GM23248 (cell line): ENCODE results near the gene DUSP16. TPM values are rescaled to one million over a fixed set of nuclear protein-coding genes. Genes with fewer than 3 reads are reported as not detected.

Source experiments
- DNase-seq: peaks from one replicate; pipeline ENCODE4 v3.0.0-alpha.2; 2015
- H2AFZ ChIP-seq: fragments of 200-600 bp; sonication (generic); 2 replicates; pipeline ENCODE4 v1.6.1; 2016; ENCODE audit warnings: antibody characterized with exemption
- H3F3A ChIP-seq: fragments of 200-600 bp; sonication (generic); 2 replicates; pipeline ENCODE4 v1.6.1; 2016; ENCODE audit warnings: mild to moderate bottlenecking, antibody characterized with exemption, mixed run types; ENCODE audit not compliant: insufficient read depth
- H3K27ac ChIP-seq: fragments of 200-600 bp; sonication (generic); 2 replicates; pipeline ENCODE4 v1.5.1; 2016; ENCODE audit warnings: mild to moderate bottlenecking
- H3K27me3 ChIP-seq: fragments of 200-600 bp; sonication (generic); replicated peaks from 2 replicates; pipeline ENCODE4 v1.6.1; 2016; ENCODE audit warnings: mild to moderate bottlenecking; ENCODE audit not compliant: insufficient read depth
- H3K36me3 ChIP-seq: fragments of 200-600 bp; sonication (generic); 2 replicates; pipeline ENCODE4 v1.6.1; 2016; ENCODE audit warnings: low read depth, mild to moderate bottlenecking
- H3K4me1 ChIP-seq: fragments of 200-600 bp; sonication (generic); 2 replicates; pipeline ENCODE4 v1.6.1; 2016; ENCODE audit warnings: mild to moderate bottlenecking; ENCODE audit not compliant: insufficient read depth
- H3K4me2 ChIP-seq: fragments of 200-600 bp; sonication (generic); one replicate; pipeline ENCODE4 v1.6.1; 2016; ENCODE audit warnings: mild to moderate bottlenecking; ENCODE audit not compliant: unreplicated experiment
- H3K4me3 ChIP-seq: fragments of 200-600 bp; sonication (generic); 2 replicates; pipeline ENCODE4 v1.5.1; 2016; ENCODE audit warnings: mild to moderate bottlenecking
- H3K79me2 ChIP-seq: fragments of 200-600 bp; sonication (generic); 2 replicates; pipeline ENCODE4 v1.6.1; 2016; ENCODE audit warnings: mild to moderate bottlenecking; ENCODE audit not compliant: insufficient read depth
- H3K9ac ChIP-seq: fragments of 200-600 bp; sonication (generic); 2 replicates; pipeline ENCODE4 v1.6.1; 2016; ENCODE audit warnings: mild to moderate bottlenecking
- H3K9me2 ChIP-seq: fragments of 200-600 bp; sonication (generic); 2 replicates; pipeline ENCODE4 v1.6.1; 2016; ENCODE audit warnings: mixed run types, mild to moderate bottlenecking, moderate library complexity; ENCODE audit not compliant: insufficient read depth
- H3K9me3 ChIP-seq: fragments of 200-600 bp; sonication (generic); one replicate; pipeline ENCODE4 v1.6.1; 2017; ENCODE audit warnings: low read depth
- H4K20me1 ChIP-seq: fragments of 200-600 bp; sonication (generic); 2 replicates; pipeline ENCODE4 v1.6.0; 2016; ENCODE audit not compliant: insufficient read depth
- EZH2 ChIP-seq: fragments of 200-600 bp; sonication (generic); IDR thresholded peaks from 2 replicates; pipeline ENCODE4 v1.6.1; 2018; ENCODE audit warnings: antibody characterized with exemption, mild to moderate bottlenecking; ENCODE audit not compliant: insufficient read depth, poor library complexity, severe bottlenecking
- EZH2phosphoT487 ChIP-seq: fragments of 200-600 bp; sonication (generic); IDR thresholded peaks from 2 replicates; pipeline ENCODE4 v1.6.1; 2018; ENCODE audit warnings: antibody characterized with exemption, moderate library complexity, mild to moderate bottlenecking, low read depth; ENCODE audit not compliant: insufficient read depth
- WGBS, 2 experiments: methylation state at CpG; one replicate each; pipeline ENCODE4 v1.1.6; 2015 to 2017; ENCODE audit warnings: low lambda C conversion rate in 2 of 2, low coverage in 1 of 2; ENCODE audit errors: missing lambda C conversion rate in 2 of 2; 5-methylcytosine and 5-hydroxymethylcytosine counted together
- in situ Hi-C: fragments of 300-500 bp; cut with MboI; formaldehyde crosslinking; loops from 2 replicates; pipeline ENCODE4 v1.15.0; 2020
- polyA plus RNA-seq: library from polyadenylated mRNA; unstranded; fragments of >200 nt; fragmentation: Nextera tagmentation; extraction: Ambion mirVana; gene quantifications from 2 replicates; pipeline ENCODE4 v1.2.1, GENCODE V29; 2016
- total RNA-seq: library from RNA; depleted of rRNA; stranded (reverse); fragments of >200 nt; shearing (Covaris generic); gene quantifications from 2 replicates; pipeline ENCODE4 v1.2.3, GENCODE V29; 2014

DUSP16 gene
- total and polyA plus RNA-seq, 2 experiments from 2014 or later: 1.1 to 2.8 TPM

DNA sequence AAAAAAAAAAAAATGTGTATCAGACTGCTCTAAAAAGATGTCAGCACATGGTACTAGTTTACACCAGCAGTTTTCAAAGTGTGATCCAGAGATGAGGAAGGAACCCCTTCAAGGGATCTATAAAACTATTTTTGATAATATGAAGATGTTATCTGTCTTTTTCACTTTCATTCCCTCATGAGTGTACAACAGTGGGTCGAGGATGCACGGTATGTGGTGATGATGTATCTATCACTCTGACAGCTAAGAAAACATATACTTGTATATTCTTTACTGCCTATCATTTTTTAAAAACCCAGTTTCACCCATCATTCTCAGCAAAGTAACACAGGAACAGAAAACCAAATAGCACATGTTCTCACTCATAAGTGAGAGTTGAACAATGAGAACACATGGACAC, 12.4 kb downstream of the DUSP16 start:
- TF ChIP-seq EZH2 (no peak), EZH2phosphoT487 (no peak)
- H3K4me3 ChIP-seq: no peak overlapping the region
- H3K9me2 ChIP-seq: no peaks in the 10 kb centered on the region
- in situ Hi-C loops: no loop called here
- no peaks in the 10 kb centered on the region for H3K27me3 ChIP-seq
- H2AFZ ChIP-seq: no peak overlapping the region
- H3K4me1 ChIP-seq: no peaks in the 10 kb centered on the region
- 0 out of 2 replicates have a peak, but pooled peaks cover 9% of the 10 kb centered on the region for H3K79me2 ChIP-seq
- no peak overlapping the region for H3K4me2 ChIP-seq
- DNase-seq: no peak
- H3K27ac ChIP-seq: no peak overlapping the region
- H3K9me3 ChIP-seq: no peaks in the 10 kb centered on the region
- H4K20me1 ChIP-seq: no peaks in the 10 kb centered on the region
- H3K9ac ChIP-seq: no peak overlapping the region
- WGBS, 2 experiments: 95 to 97% methylated on average over 2 of the region's 2 CpGs
- H3F3A ChIP-seq: no peaks in the 10 kb centered on the region
- no peaks in the 10 kb centered on the region for H3K36me3 ChIP-seq

DNA sequence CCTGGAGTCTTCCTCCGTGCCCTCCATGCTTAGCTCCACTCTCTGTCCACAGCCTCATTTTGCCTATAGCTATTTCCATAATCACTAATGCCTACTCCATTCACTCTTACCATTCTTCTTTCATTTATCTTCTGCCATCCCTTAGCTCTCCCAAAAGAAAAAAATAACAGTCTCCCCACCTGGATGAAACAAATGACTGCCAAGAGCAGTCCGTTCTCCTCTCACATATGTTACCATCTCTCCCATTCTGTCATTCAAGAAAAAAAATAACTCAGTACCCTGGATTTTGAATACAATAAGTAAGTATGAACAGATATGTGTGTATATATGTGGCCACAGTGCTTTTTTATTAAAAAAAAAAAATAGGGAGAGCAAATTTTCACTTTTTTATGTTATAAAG, 13.2 kb downstream of the DUSP16 start:
- Histone ChIP-seq H4K20me1 (no peaks in the 10 kb centered on the region), H3K36me3 (no peaks in the 10 kb centered on the region), H3K4me1 (no peaks in the 10 kb centered on the region), H3K9me2 (no peaks in the 10 kb centered on the region), H3K9ac (no peak overlapping the region), H3K27ac (no peak overlapping the region), H3K9me3 (no peaks in the 10 kb centered on the region), H3K4me3 (no peak overlapping the region), H3F3A (no peaks in the 10 kb centered on the region), H3K27me3 (no peaks in the 10 kb centered on the region), H3K4me2 (no peak overlapping the region), H2AFZ (no peak overlapping the region), H3K79me2 (0 out of 2 replicates have a peak, but pooled peaks cover under 1% of the 10 kb centered on the region)
- in situ Hi-C loops: no loop called here
- 99 to 100% methylated on average over 2 of the region's 2 CpGs for WGBS, 2 experiments
- TF ChIP-seq EZH2: no peak
- no peak for TF ChIP-seq EZH2phosphoT487
- DNase-seq: no peak

- Histone ChIP-seq H3F3A (no peaks in the 10 kb centered on the region), H3K36me3 (no peaks in the 10 kb centered on the region), H3K27me3 (no peaks in the 10 kb centered on the region), H3K9me3 (no peaks in the 10 kb centered on the region), H3K27ac (no peak overlapping the region), H3K4me3 (no peak overlapping the region), H3K4me1 (no peaks in the 10 kb centered on the region), H4K20me1 (no peaks in the 10 kb centered on the region), H3K9ac (no peak overlapping the region), H3K9me2 (no peaks in the 10 kb centered on the region), H2AFZ (no peak overlapping the region), H3K79me2 (no peaks in the 10 kb centered on the region), H3K4me2 (no peak overlapping the region)
- DNase-seq: no peak
- in situ Hi-C loops: no loop called here
- TF ChIP-seq EZH2 (no peak), EZH2phosphoT487 (no peak)
- WGBS, 2 experiments: 93 to 95% methylated on average over 2 of the region's 2 CpGs
These were observed 13.9 kb downstream of the DUSP16 start for GRCh38 chr12:12548713-12549112.

GRCh38 chr12:12546314-12546772, 16.3 kb downstream of the DUSP16 start:
- WGBS, 2 experiments: 71 to 79% methylated on average over 1 of the region's 1 CpG
- DNase-seq: no peak
- no peak overlapping the region for H2AFZ ChIP-seq

GRCh38 chr12:12543959-12544358, 18.7 kb downstream of the DUSP16 start:
- H3K9me2 ChIP-seq: no peaks in the 10 kb centered on the region
- H2AFZ ChIP-seq: no peak overlapping the region
- no peak overlapping the region for H3K27ac ChIP-seq
- TF ChIP-seq EZH2: no peak
- TF ChIP-seq EZH2phosphoT487: no peak
- no peaks in the 10 kb centered on the region for H3K36me3 ChIP-seq
- no peaks in the 10 kb centered on the region for H3K9me3 ChIP-seq
- H3K4me1 ChIP-seq: no peaks in the 10 kb centered on the region
- H3K27me3 ChIP-seq: no peaks in the 10 kb centered on the region
- DNase-seq: no peak
- in situ Hi-C loops: no loop called here
- H3K9ac ChIP-seq: no peak overlapping the region
- H3K4me2 ChIP-seq: no peak overlapping the region
- no peaks in the 10 kb centered on the region for H3K79me2 ChIP-seq
- no peaks in the 10 kb centered on the region for H3F3A ChIP-seq
- H4K20me1 ChIP-seq: no peaks in the 10 kb centered on the region
- WGBS, 2 experiments: 99 to 100% methylated on average over 2 of the region's 2 CpGs
- H3K4me3 ChIP-seq: no peak overlapping the region

More at GRCh38 chr12:12546314-12546772, 16.3 kb downstream of the DUSP16 start:
- no peak overlapping the region for H3K27ac ChIP-seq
- in situ Hi-C loops: no loop called here
- no peaks in the 10 kb centered on the region for H3K9me3 ChIP-seq
- H3K79me2 ChIP-seq: no peaks in the 10 kb centered on the region
- H3K9ac ChIP-seq: no peak overlapping the region
- H3K4me1 ChIP-seq: no peaks in the 10 kb centered on the region
- no peaks in the 10 kb centered on the region for H3F3A ChIP-seq
- TF ChIP-seq EZH2phosphoT487 (no peak), EZH2 (no peak)
- H4K20me1 ChIP-seq: no peaks in the 10 kb centered on the region
- H3K4me2 ChIP-seq: no peak overlapping the region
- no peaks in the 10 kb centered on the region for H3K36me3 ChIP-seq
- H3K4me3 ChIP-seq: no peak overlapping the region
- no peaks in the 10 kb centered on the region for H3K27me3 ChIP-seq
- no peaks in the 10 kb centered on the region for H3K9me2 ChIP-seq
